ENCODE data around the gene TUBA8. TPM values are rescaled to one million over a fixed set of nuclear protein-coding genes. Genes with fewer than 3 reads are reported as not detected.
"Not testable (repeated sequence)": the region's sequence is repeated elsewhere in the genome, so short reads cannot be mapped to it uniquely, and the experiment has no call there.

TUBA8 gene
- total RNA-seq, 1 experiment from 2014 or later: 0.45 TPM

DNA sequence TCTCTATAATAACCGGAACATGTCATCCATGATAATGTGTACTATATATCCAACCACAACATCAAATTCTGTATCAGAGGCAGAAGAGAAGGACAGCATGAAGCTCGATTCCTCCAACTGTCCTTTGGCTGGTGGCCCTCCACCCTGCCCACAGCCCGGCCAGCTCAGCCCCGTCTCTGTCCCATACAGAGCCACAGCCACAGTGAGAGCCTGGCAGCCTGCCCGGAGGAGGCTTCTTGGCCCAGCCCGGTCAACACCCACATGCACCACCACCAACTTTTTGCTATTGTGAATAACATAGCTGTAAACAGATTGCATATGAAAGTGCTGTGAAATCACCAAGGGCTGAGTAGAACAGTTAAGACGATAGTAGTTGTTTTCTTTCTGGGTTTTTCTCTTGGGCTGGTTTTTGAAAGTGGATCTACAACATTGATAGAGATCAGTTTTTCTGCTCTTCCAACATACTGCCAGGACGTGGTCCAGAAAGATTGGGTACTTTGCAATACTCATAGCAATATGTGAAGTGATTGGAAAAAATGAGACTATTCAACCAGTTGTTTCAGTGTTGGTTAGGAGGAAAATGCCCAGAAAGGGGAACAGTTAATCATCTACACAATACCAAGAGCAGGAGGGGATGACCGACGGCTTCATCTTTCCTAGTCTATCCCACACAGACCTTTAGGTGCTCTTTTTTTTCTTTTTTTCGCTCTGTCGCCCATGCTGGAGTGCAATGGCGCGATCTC lies 6.9 kb upstream of the TUBA8 start:
- no peak for DNase-seq (ENCODE audit: extremely low read depth, low read depth)

DNA sequence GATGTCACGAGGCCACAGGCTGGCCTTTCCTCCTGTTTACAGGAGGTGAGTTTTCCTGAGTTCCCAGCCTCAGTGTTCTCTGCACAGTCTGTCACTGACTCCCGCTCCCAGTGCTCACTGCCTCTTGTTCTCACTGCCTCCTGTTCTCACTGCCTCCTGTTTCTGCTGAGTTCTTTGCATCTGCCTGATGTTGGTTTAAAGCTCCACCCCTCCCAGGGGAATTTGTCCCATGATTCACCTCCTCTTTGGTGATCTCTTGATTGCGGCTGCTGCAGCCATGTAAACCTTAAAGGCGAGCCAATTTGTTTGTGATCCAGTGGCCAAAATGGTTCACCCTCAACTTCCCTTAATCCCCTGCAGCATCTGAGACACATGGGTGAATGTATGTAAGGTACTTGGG lies 6.0 kb upstream of the TUBA8 start:
- peak; percentile 35 for DNase-seq (ENCODE audit: extremely low read depth, low read depth)

GRCh38 chr22:18105981-18106380 lies 4.6 kb upstream of the TUBA8 start:
- DNase-seq (ENCODE audit: extremely low read depth, low read depth): not testable (repeated sequence)

GRCh38 chr22:18106550-18107341 lies 3.9 kb upstream of the TUBA8 start:
- DNase-seq (ENCODE audit: extremely low read depth, low read depth): not testable (repeated sequence)

- DNase-seq (ENCODE audit: extremely low read depth, low read depth): no peak
Observed at GRCh38 chr22:18108187-18108586, 2.4 kb upstream of the TUBA8 start.

GRCh38 chr22:18109410-18110193 lies 1.0 kb upstream of the TUBA8 start:
- DNase-seq (ENCODE audit: extremely low read depth, low read depth): no peak

- no peak for DNase-seq (ENCODE audit: extremely low read depth, low read depth)
Observed at GRCh38 chr22:18110954-18111758, 547 bp downstream of the TUBA8 start.

- DNase-seq (ENCODE audit: extremely low read depth, low read depth): no peak
Observed at GRCh38 chr22:18111759-18112330, 1.2 kb downstream of the TUBA8 start.

GRCh38 chr22:18112440-18112839 lies 1.8 kb downstream of the TUBA8 start:
- no peak for DNase-seq (ENCODE audit: extremely low read depth, low read depth)

GRCh38 chr22:18113680-18114394 lies 3.2 kb downstream of the TUBA8 start:
- no peak for DNase-seq (ENCODE audit: extremely low read depth, low read depth)

DNA sequence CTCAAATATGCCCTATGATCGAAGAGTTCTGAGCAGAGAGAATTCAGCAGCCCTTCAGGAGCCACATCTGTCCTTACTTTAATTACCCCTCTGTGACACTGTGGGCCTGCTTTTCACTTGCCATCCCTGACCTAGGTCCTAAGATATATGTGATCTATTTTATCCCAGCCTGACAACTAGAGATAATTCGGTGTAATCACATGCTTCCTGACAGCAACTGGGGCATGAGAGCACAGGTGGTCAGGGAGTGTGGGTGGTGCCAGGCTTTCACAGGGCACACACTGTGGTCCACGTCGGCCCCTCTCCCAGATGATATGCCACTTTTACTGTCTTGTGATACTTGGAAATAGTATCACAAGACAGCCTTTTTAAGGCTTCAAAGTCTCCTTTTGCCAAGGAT lies 3.9 kb downstream of the TUBA8 start:
- no peak for DNase-seq (ENCODE audit: extremely low read depth, low read depth)

- DNase-seq (ENCODE audit: extremely low read depth, low read depth): no peak
Observed at GRCh38 chr22:18114976-18115652, 4.5 kb downstream of the TUBA8 start.

DNA sequence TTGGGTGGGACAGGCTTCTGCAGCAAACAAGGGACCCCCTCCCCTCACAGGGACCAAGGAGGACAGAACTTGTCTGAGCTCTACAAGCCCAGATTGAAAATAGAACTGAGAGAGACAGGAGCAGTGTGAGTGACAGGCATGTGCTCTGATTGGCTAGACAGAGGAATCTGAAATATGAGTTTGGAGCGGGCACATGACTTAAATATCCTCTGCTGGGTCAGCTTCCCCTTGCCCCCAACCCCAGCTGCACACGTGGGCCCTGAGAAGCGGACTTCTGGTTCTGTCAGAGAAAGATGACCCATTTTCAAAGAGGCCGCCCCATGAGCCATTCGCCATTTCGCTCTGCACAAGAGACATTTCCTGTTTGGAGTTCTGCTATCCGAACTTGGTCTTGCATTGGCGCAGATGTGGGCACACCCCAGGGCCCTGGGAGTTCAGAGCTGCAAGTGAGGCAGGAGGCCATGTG lies 5.3 kb downstream of the TUBA8 start:
- no peak for DNase-seq (ENCODE audit: extremely low read depth, low read depth)

GRCh38 chr22:18116634-18117033 lies 6.0 kb downstream of the TUBA8 start:
- no peak for DNase-seq (ENCODE audit: extremely low read depth, low read depth)

DNA sequence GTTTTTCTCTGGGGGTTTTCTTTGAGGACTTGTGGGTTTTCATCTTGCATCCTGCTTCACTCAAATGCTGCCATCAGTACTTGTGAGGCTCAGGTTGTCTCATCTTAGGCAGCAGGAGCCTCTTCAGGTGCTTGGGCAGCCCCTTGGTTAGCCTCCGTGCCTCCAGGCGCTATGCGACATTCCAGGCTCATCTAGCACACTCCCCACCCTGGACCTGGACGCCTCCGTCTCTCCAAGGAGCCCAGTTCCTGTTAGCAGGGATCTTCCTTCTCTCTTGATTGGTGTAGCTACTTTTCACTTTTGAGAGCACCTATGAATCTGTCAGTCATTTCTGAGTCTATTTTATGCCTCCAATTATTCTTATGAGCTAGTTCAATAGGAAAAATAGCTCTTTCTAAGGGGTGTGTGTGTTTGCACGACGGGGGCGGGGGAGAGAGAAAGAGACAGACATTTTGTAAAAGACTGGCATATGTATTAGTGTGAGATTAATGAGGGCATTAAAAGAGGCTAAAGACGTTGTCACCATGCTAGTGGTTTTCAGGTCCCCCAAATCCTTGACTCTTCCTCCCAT lies 7.8 kb downstream of the TUBA8 start:
- DNase-seq (ENCODE audit: extremely low read depth, low read depth): no peak

GRCh38 chr22:18119409-18120110 lies 9.0 kb downstream of the TUBA8 start:
- DNase-seq (ENCODE audit: extremely low read depth, low read depth): no peak

DNA sequence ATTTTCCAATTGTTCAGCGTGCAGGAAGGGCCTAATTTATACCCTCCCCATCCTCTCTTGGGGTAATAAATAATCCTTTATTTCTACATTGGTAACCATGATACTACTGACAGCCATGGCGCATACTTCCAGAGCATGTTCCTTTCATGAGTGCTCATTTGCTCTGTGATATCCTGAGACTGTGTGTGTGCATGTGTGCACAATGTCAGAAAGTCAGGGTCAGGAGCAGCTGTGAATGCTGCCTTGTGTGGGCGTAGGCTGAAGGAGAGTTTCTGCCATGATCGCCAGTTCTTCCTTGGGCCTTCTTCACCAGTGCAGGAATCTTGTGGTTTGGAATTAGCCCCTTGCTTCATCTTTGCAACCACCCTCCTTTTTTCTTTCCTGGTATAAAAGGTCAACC lies 10.2 kb downstream of the TUBA8 start:
- no peak for DNase-seq (ENCODE audit: extremely low read depth, low read depth)

DNA sequence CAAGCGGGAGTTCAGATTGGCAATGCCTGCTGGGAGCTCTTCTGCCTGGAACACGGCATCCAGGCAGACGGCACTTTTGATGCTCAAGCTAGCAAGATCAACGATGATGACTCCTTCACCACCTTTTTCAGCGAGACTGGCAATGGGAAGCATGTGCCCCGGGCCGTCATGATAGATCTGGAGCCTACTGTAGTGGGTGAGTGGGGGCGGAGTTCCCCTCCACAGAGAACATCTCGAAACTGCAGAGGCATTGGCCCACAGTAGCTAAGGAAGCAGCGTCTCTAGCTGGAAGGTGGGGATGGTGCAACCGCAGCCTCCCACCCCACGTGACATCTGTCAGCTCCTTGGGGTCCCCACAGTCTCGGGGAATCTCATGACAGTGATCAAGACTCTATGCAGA lies 10.9 kb downstream of the TUBA8 start:
- DNase-seq (ENCODE audit: extremely low read depth, low read depth): no peak
